Esophagus (tissue), 2 donors: ENCODE data around the gene CDK2AP2. TPM values are rescaled to one million over a fixed set of nuclear protein-coding genes. Genes with fewer than 3 reads are reported as not detected.

Experiments
- H3K27ac ChIP-seq, 2 donors: one replicate each; pipeline ENCODE4 v1.5.1; 2013; ENCODE audit warnings: low read depth in 2 of 2, mild to moderate bottlenecking in 2 of 2, inconsistent platforms in 1 of 2, low read length in 1 of 2, moderate library complexity in 1 of 2
- H3K27me3 ChIP-seq, 2 donors: one replicate each; pipeline ENCODE4 v1.6.1; 2013; ENCODE audit warnings: low read length in 2 of 2, control low read depth in 1 of 2, mild to moderate bottlenecking in 1 of 2; ENCODE audit not compliant: insufficient read depth in 2 of 2, control insufficient read depth in 1 of 2
- H3K36me3 ChIP-seq, 2 donors: one replicate each; pipeline ENCODE4 v1.6.1; 2013; ENCODE audit warnings: low read length in 1 of 2; ENCODE audit not compliant: control insufficient read depth in 2 of 2, insufficient read depth in 2 of 2
- H3K4me1 ChIP-seq, 2 donors: one replicate each; pipeline ENCODE4 v1.6.1; 2013; ENCODE audit warnings: low read length in 1 of 2; ENCODE audit not compliant: control insufficient read depth in 2 of 2, insufficient read depth in 2 of 2
- H3K4me3 ChIP-seq, 2 donors: one replicate each; pipeline ENCODE4 v1.5.1; 2013; ENCODE audit warnings: low read length in 2 of 2, mild to moderate bottlenecking in 2 of 2, low read depth in 1 of 2, moderate library complexity in 1 of 2
- H3K9me3 ChIP-seq, 2 donors: one replicate each; pipeline ENCODE4 v1.6.1; 2013; ENCODE audit warnings: mild to moderate bottlenecking in 2 of 2, low read depth in 1 of 2, low read length in 1 of 2, moderate library complexity in 1 of 2; ENCODE audit not compliant: control insufficient read depth in 2 of 2, insufficient read depth in 1 of 2
- WGBS, 2 donors: extraction: QIAGEN DNeasy Blood & Tissue Kit; methylation state at CpG; one replicate each; pipeline ENCODE4 v1.1.7; 2013; 5-methylcytosine and 5-hydroxymethylcytosine counted together
- polyA plus RNA-seq, 2 donors: library from polyadenylated mRNA; stranded (reverse); fragments of 200-250 nt; gene quantifications; one replicate each; pipeline ENCODE4 v1.2.3, GENCODE V29; 2013
- donor health status: healthy with polysubstance abuse.
- donor health status: Bipolar disorder and iron deficiency.

Gene CDK2AP2
- polyA plus RNA-seq, 2 donors, result 49.4 to 52.2 TPM

GRCh38 chr11:67542971-67543370 lies 35.0 kb upstream of the CDK2AP2 start:
- H3K27me3 ChIP-seq, result no peaks in the 10 kb centered on the region
- peaks cover 0 to 6% of the 10 kb centered on the region in 2 donors for H3K4me1 ChIP-seq
- 71 to 81% methylated on average over 6 to 7 of the region's 7 CpGs for WGBS, 2 donors
- no peak overlapping the region for H3K4me3 ChIP-seq
- no peak overlapping the region for H3K27ac ChIP-seq
- H3K36me3 ChIP-seq, result no peaks in the 10 kb centered on the region
- H3K9me3 ChIP-seq, result no peaks in the 10 kb centered on the region

DNA sequence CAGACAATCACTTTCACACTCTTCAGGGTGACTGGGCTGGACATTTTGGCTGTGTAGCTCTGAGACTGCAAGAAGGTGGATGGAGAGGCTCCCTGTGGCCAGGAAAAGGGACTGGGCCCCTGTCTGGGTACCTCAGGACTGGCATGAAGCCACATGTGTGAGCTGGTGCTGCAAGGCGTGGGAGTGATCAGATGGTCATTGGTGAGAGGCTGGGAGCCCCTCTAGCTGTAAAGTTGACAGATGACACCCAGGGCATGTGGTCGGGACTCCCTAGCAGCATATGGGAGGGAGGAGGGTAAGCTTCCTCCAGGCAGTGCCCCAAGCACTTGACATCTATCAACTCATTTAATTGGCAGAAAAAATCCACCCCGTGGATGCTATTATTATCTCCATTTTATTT lies 34.2 kb upstream of the CDK2AP2 start:
- H3K27ac ChIP-seq, result no peak overlapping the region
- WGBS, 2 donors, result 70 to 77% methylated on average over 3 of the region's 3 CpGs
- H3K4me3 ChIP-seq, result no peak overlapping the region
- H3K9me3 ChIP-seq, result no peaks in the 10 kb centered on the region
- H3K4me1 ChIP-seq, result peaks cover 0 to 6% of the 10 kb centered on the region in 2 donors
- H3K27me3 ChIP-seq, result no peaks in the 10 kb centered on the region
- H3K36me3 ChIP-seq, result no peaks in the 10 kb centered on the region

GRCh38 chr11:67541198-67541597 lies 33.2 kb upstream of the CDK2AP2 start:
- Histone ChIP-seq H3K27ac (no peak overlapping the region), H3K36me3 (no peaks in the 10 kb centered on the region)
- WGBS, 2 donors, result 84 to 85% methylated on average over 6 of the region's 6 CpGs

DNA sequence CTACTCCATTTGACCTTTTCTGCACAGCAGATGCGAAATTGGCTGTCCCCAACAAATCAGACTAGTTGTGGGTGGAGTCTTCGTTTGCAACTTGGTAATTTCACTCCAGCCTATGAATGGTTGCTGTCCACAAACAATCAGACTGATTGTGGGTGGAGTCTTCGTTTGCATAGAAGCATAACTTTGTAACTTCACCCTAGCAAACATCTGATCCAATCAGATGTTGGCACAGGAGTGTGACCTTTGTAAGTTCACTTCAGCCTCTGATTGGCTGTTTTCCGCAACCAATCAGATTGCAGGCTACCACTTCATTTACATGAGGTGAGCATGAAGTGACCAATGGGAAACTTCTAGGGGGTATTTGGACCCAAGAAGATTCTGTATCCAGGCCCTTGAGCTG lies 31.6 kb upstream of the CDK2AP2 start:
- H3K4me1 ChIP-seq, result peaks cover 0 to 3% of the 10 kb centered on the region in 2 donors
- no peak overlapping the region for H3K27ac ChIP-seq
- H3K9me3 ChIP-seq, result peaks cover 0 to 3% of the 10 kb centered on the region in 2 donors
- H3K4me3 ChIP-seq, result no peak overlapping the region
- H3K36me3 ChIP-seq, result no peaks in the 10 kb centered on the region
- no peaks in the 10 kb centered on the region for H3K27me3 ChIP-seq
- 83 to 85% methylated on average over 4 of the region's 4 CpGs for WGBS, 2 donors

More at GRCh38 chr11:67541198-67541597, 33.2 kb upstream of the CDK2AP2 start:
- H3K4me3 ChIP-seq, result no peak overlapping the region
- H3K27me3 ChIP-seq, result no peaks in the 10 kb centered on the region
- H3K9me3 ChIP-seq, result no peaks in the 10 kb centered on the region
- peaks cover 0 to 6% of the 10 kb centered on the region in 2 donors for H3K4me1 ChIP-seq

- H3K27me3 ChIP-seq, result no peaks in the 10 kb centered on the region
- peaks cover 0 to 3% of the 10 kb centered on the region in 2 donors for H3K4me1 ChIP-seq
- H3K27ac ChIP-seq, result no peak overlapping the region
- no peak overlapping the region for H3K4me3 ChIP-seq
- no peaks in the 10 kb centered on the region for H3K36me3 ChIP-seq
- 88 to 89% methylated on average over 10 of the region's 10 CpGs for WGBS, 2 donors
- H3K9me3 ChIP-seq, result peaks cover 0 to 3% of the 10 kb centered on the region in 2 donors
Measured at GRCh38 chr11:67538823-67539505, 31.0 kb upstream of the CDK2AP2 start.

DNA sequence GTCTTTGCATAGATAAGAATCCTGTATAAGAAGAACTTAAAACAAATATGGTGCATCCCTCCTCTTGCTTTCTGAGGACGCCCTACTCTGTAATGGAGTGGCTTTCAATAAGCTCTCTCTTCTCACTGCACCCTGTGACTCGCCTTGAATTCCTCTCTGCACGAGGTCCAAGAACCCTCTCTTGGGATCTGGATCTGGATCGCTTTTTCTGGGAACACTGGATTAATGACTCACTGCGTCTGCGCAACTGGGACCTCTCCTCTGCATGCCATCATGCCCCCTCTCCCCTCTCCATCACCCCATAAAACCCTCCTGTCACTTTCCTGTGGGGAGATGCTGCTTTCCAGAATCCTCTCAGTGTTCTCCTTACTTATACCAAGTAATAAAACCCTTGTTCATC lies 30.3 kb upstream of the CDK2AP2 start:
- Histone ChIP-seq H3K36me3 (no peaks in the 10 kb centered on the region), H3K4me1 (peaks cover 0 to 3% of the 10 kb centered on the region in 2 donors), H3K9me3 (peaks cover 0 to 7% of the 10 kb centered on the region in 2 donors), H3K27me3 (no peaks in the 10 kb centered on the region), H3K27ac (no peak overlapping the region), H3K4me3 (no peak overlapping the region)
- WGBS, 2 donors, result 69 to 72% methylated on average over 6 of the region's 6 CpGs

GRCh38 chr11:67535561-67535960 lies 27.6 kb upstream of the CDK2AP2 start:
- no peak overlapping the region for H3K4me3 ChIP-seq
- 73 to 78% methylated on average over 1 of the region's 1 CpG for WGBS, 2 donors
- peaks cover 0 to 7% of the 10 kb centered on the region in 2 donors for H3K9me3 ChIP-seq
- H3K27ac ChIP-seq, result no peak overlapping the region
- H3K36me3 ChIP-seq, result no peaks in the 10 kb centered on the region
- no peaks in the 10 kb centered on the region for H3K27me3 ChIP-seq
- peaks cover 0 to 3% of the 10 kb centered on the region in 2 donors for H3K4me1 ChIP-seq

GRCh38 chr11:67534070-67534679 lies 26.2 kb upstream of the CDK2AP2 start:
- H3K27me3 ChIP-seq, result no peaks in the 10 kb centered on the region
- no peaks in the 10 kb centered on the region for H3K36me3 ChIP-seq
- peaks cover 0 to 2% of the 10 kb centered on the region in 2 donors for H3K4me1 ChIP-seq
- H3K27ac ChIP-seq, result no peak overlapping the region
- 29 to 31% methylated on average over 4 of the region's 4 CpGs for WGBS, 2 donors
- H3K9me3 ChIP-seq, result peaks cover 0 to 7% of the 10 kb centered on the region in 2 donors
- no peak overlapping the region for H3K4me3 ChIP-seq

- H3K27ac ChIP-seq, result no peak overlapping the region
- H3K27me3 ChIP-seq, result no peaks in the 10 kb centered on the region
- 63 to 72% methylated on average over 2 of the region's 2 CpGs for WGBS, 2 donors
Measured at GRCh38 chr11:67532889-67533288, 24.9 kb upstream of the CDK2AP2 start.

DNA sequence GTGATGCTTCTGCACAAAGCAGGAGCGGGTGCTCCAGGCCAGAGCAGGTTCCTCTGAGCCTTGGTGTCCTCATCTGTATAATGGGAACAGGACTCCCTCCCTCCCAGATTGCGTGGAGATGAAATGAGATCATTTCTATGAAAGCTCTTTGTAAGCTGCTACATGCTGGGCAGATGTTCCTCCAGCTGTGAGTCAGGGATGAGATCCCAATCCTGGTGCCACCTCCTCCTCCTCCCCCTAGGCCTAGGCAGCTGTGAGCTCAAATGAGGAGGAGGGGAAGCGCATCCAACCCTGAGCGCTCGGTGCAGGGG lies 22.3 kb upstream of the CDK2AP2 start:
- WGBS, 2 donors, result 84 to 90% methylated on average over 5 of the region's 5 CpGs
- Histone ChIP-seq H3K4me3 (no peak overlapping the region), H3K9me3 (peaks cover 0 to 7% of the 10 kb centered on the region in 2 donors), H3K27ac (no peak overlapping the region), H3K27me3 (no peaks in the 10 kb centered on the region), H3K4me1 (no peaks in the 10 kb centered on the region), H3K36me3 (no peaks in the 10 kb centered on the region)

More at GRCh38 chr11:67532889-67533288, 24.9 kb upstream of the CDK2AP2 start:
- Histone ChIP-seq H3K9me3 (peaks cover 0 to 7% of the 10 kb centered on the region in 2 donors), H3K4me3 (no peak overlapping the region), H3K4me1 (no peaks in the 10 kb centered on the region), H3K36me3 (no peaks in the 10 kb centered on the region)
